K562 (cell line): ENCODE measurements around the gene ZRANB3. TPM values are rescaled to one million over a fixed set of nuclear protein-coding genes. Genes with fewer than 3 reads are reported as not detected.

ENCODE experiments used
- CHAMP1 ChIP-seq: fragments of 450-650 bp; IDR thresholded peaks from 2 replicates; pipeline ENCODE4 v1.6.1; 2016; ENCODE audit warnings: mild to moderate bottlenecking
- CXXC5 ChIP-seq: fragments of 250-450 bp; sonication (Bioruptor Pico); IDR thresholded peaks from 2 replicates; pipeline ENCODE4 v1.8.0; 2022; ENCODE audit warnings: inconsistent platforms, mild to moderate bottlenecking, moderate library complexity
- HNRNPH1 ChIP-seq: fragments of 200-400 bp; formaldehyde crosslinking; optimal IDR thresholded peaks from 2 replicates; pipeline ENCODE3; 2017; ENCODE audit warnings: low read depth, mild to moderate bottlenecking, low read length, moderate library complexity
- HNRNPLL ChIP-seq: fragments of 200-400 bp; formaldehyde crosslinking; IDR thresholded peaks from 2 replicates; pipeline ENCODE4 v1.6.1; 2017; ENCODE audit warnings: low read length, low read depth, mild to moderate bottlenecking; ENCODE audit not compliant: poor library complexity, severe bottlenecking
- MYC ChIP-seq, 2 experiments: fragments of 250-450 bp in 1 of 2; sonication (Bioruptor Pico) in 1 of 2; IDR thresholded peaks; 2 replicates each; pipeline versions ENCODE4 v1.5.1 to v1.6.1; 2012 to 2021; ENCODE audit warnings: low read depth in 2 of 2, borderline replicate concordance in 1 of 2, improper control_type of control experiment in 1 of 2, low read length in 1 of 2, mild to moderate bottlenecking in 1 of 2, moderate library complexity in 1 of 2
- NFIX ChIP-seq: fragments of 250-450 bp; sonication (Bioruptor Pico); IDR thresholded peaks from 2 replicates; pipeline ENCODE4 v1.4.0; 2020; ENCODE audit warnings: low read depth, mild to moderate bottlenecking, moderate library complexity
- RB1 ChIP-seq: fragments of 450-650 bp; IDR thresholded peaks from 2 replicates; pipeline ENCODE4 v1.6.1; 2017; ENCODE audit warnings: low read depth, mild to moderate bottlenecking
- SIX5 ChIP-seq, 2 experiments: IDR thresholded peaks; 2 replicates each; pipeline ENCODE4 v1.6.1; 2011; ENCODE audit warnings: low read length in 2 of 2, borderline replicate concordance in 1 of 2, low read depth in 1 of 2, mild to moderate bottlenecking in 1 of 2, moderate library complexity in 1 of 2; ENCODE audit not compliant: insufficient read depth in 1 of 2
- XRCC4 ChIP-seq: IDR thresholded peaks from one replicate; pipeline ENCODE4 v1.6.1; 2011; ENCODE audit not compliant: insufficient read depth, insufficient read length; ENCODE audit errors: extremely low read depth
- YY1 ChIP-seq, 3 experiments: IDR thresholded peaks; 2 replicates each; pipeline ENCODE4 v1.6.1; 2011; ENCODE audit warnings: low read length in 2 of 3, mild to moderate bottlenecking in 2 of 3, moderate library complexity in 2 of 3, borderline replicate concordance in 1 of 3, control low read depth in 1 of 3, low read depth in 1 of 3; ENCODE audit not compliant: insufficient read depth in 3 of 3, insufficient replicate concordance in 2 of 3, control insufficient read depth in 1 of 3, insufficient read length in 1 of 3; ENCODE audit errors: extremely low read depth in 1 of 3
- polyA plus RNA-seq, 8 experiments: library from polyadenylated mRNA; depleted of rRNA in 4 of 8; stranded (reverse) in 5 of 8; unstranded in 3 of 8; fragments of >200 nt; fragmentation: Nextera tagmentation in 2 of 8; fragmentation: Illumina TruSeq in 1 of 8; extraction: Ambion mirVana in 2 of 8; extraction: Trizol in 1 of 8; gene quantifications; 2 replicates each; pipeline versions ENCODE4 v1.2.1 to v1.2.3, GENCODE V29; 2011 to 2014; ENCODE audit warnings: inconsistent platforms in 1 of 8, missing spikeins in 1 of 8
- total RNA-seq, 7 experiments: library from RNA; depleted of rRNA in 6 of 7; stranded (reverse); fragments of >200 nt in 6 of 7; fragmentation: Illumina TruSeq in 2 of 7; extraction: Trizol in 2 of 7; gene quantifications; 2 replicates each; pipeline versions ENCODE4 v1.2.1 to v1.2.3, GENCODE V29; 2011 to 2021; ENCODE audit warnings: low replicate concordance in 1 of 7
- TF ChIP-seq, protein P1 (sequence below): fragments of 450-650 bp; formaldehyde crosslinking; IDR thresholded peaks from 2 replicates; pipeline ENCODE4 v1.4.0; 2020; ENCODE audit warnings: mild to moderate bottlenecking, moderate library complexity
- TF ChIP-seq, protein P2 (sequence below), 2 experiments: fragments of 450-650 bp; IDR thresholded peaks; 2 replicates each; pipeline ENCODE4 v1.6.1; 2016
- TF ChIP-seq, protein P3 (sequence below): fragments of 200-800 bp; sonication (Bioruptor generic); IDR thresholded peaks from 2 replicates; pipeline ENCODE4 v1.6.1; 2017; ENCODE audit warnings: missing genetic modification characterization, missing compliant biosample characterization
- TF ChIP-seq, protein P4 (sequence below): sonication (generic); formaldehyde crosslinking; IDR thresholded peaks from 2 replicates; pipeline ENCODE4 v1.8.0; 2022; ENCODE audit warnings: missing genetic modification reagents, mild to moderate bottlenecking, moderate library complexity, borderline replicate concordance

The ZRANB3 gene
- total and polyA plus RNA-seq, 9 of the 15 experiments (the other 6 are each of a cell fraction or from before 2014, with no cell fraction given) = 8.6 to 21.3 (median 14.7) TPM

DNA sequence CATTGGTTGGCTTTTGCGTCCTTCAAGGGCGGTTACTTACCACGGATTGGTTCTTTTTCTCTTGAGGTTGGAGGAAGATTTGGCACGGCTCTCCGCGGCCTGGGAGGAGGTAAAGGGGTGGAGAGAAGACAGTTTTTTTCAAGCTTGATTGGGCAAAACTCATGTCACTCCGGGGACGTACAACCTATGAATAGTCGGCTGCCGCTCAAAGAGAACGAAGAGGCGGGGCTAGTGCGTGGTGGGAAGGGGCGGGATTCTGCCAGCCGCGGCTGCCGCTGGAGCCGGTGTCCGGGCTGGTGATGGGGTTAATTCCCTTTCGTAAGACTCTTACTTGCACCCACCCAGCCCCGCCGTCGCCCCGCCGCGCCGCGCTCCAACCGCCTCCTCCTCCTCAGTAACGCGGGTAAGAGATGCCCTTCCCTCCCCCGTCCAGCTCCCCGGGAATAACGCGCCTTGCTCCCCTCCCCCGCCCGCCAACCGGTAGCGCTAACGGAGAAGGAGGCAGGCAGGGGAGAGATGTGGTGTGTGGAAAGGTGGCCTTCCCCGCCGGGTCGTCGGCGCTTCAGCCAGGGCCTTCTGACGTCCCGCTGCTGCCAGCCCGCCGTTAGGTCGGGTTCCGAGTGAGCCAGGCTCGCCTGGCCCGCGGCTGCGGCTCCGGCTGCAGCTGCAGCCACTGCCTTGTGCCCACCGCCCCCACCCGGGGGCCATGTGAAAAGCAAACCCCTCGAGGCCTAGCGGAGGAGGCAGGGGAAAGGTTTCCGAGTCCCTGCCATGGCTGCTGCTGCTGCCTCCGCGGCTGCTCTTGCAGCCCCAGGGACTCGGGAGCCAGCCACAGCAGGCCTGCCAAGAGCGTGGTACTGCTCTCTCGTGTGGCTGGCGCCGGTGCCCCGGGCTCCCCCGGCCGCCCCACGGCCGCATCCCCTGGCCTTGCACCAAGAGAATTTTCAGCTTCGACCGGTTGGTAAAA, 496 bp upstream of the ZRANB3 start, which contains the start of gene R3HDM1 (continued):
- TF ChIP-seq NFIX (CRISPR knock-in tag) (no peak), XRCC4 (no peak), RB1 (peak; percentile 33), HNRNPH1 (no peak), YY1 (IDR thresholded peaks at IDR 0.05; ENCODE audit: borderline replicate concordance in 1 of 3, control insufficient read depth in 1 of 3, extremely low read depth in 1 of 3, insufficient read depth in 3 of 3, insufficient read length in 1 of 3, insufficient replicate concordance in 2 of 3, low read depth in 1 of 3, low read length in 2 of 3) (peak in 2 of 3 experiments; percentile 7 to 21), MYC (IDR thresholded peaks at IDR 0.05; ENCODE audit: low read depth, low read length) (peak; percentile 54), MYC (CRISPR knock-in tag; IDR thresholded peaks at IDR 0.05; ENCODE audit: borderline replicate concordance, low read depth) (no peak), CHAMP1 (no peak), HNRNPLL (peak; percentile 24), SIX5 (IDR thresholded peaks at IDR 0.05; ENCODE audit: borderline replicate concordance in 1 of 2, insufficient read depth in 1 of 2, low read depth in 1 of 2, low read length in 2 of 2) (no peak), CXXC5 (CRISPR knock-in tag) (peak; percentile 93)
- TF ChIP-seq, protein P1, sequence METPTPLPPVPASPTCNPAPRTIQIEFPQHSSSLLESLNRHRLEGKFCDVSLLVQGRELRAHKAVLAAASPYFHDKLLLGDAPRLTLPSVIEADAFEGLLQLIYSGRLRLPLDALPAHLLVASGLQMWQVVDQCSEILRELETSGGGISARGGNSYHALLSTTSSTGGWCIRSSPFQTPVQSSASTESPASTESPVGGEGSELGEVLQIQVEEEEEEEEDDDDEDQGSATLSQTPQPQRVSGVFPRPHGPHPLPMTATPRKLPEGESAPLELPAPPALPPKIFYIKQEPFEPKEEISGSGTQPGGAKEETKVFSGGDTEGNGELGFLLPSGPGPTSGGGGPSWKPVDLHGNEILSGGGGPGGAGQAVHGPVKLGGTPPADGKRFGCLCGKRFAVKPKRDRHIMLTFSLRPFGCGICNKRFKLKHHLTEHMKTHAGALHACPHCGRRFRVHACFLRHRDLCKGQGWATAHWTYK = no peak
- TF ChIP-seq, protein P2, sequence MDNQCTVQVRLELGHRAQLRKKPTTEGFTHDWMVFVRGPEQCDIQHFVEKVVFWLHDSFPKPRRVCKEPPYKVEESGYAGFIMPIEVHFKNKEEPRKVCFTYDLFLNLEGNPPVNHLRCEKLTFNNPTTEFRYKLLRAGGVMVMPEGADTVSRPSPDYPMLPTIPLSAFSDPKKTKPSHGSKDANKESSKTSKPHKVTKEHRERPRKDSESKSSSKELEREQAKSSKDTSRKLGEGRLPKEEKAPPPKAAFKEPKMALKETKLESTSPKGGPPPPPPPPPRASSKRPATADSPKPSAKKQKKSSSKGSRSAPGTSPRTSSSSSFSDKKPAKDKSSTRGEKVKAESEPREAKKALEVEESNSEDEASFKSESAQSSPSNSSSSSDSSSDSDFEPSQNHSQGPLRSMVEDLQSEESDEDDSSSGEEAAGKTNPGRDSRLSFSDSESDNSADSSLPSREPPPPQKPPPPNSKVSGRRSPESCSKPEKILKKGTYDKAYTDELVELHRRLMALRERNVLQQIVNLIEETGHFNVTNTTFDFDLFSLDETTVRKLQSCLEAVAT (IDR thresholded peaks at IDR 0.05) = peak in 1 of 2 experiments; percentile 64; a peak in 1 of 4 replicates
- TF ChIP-seq, protein P3, sequence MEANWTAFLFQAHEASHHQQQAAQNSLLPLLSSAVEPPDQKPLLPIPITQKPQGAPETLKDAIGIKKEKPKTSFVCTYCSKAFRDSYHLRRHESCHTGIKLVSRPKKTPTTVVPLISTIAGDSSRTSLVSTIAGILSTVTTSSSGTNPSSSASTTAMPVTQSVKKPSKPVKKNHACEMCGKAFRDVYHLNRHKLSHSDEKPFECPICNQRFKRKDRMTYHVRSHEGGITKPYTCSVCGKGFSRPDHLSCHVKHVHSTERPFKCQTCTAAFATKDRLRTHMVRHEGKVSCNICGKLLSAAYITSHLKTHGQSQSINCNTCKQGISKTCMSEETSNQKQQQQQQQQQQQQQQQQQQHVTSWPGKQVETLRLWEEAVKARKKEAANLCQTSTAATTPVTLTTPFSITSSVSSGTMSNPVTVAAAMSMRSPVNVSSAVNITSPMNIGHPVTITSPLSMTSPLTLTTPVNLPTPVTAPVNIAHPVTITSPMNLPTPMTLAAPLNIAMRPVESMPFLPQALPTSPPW (CRISPR knock-in tag) = peak; percentile 80
- TF ChIP-seq, protein P4, sequence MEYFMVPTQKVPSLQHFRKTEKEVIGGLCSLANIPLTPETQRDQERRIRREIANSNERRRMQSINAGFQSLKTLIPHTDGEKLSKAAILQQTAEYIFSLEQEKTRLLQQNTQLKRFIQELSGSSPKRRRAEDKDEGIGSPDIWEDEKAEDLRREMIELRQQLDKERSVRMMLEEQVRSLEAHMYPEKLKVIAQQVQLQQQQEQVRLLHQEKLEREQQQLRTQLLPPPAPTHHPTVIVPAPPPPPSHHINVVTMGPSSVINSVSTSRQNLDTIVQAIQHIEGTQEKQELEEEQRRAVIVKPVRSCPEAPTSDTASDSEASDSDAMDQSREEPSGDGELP (CRISPR knock-in tag) = no peak; the same call in none of the 2 replicates
